ENCODE data around the gene KRTAP5-9.
"Not testable (repeated sequence)": the region's sequence is repeated elsewhere in the genome, so short reads cannot be mapped to it uniquely, and the experiment has no call there.

- TF ChIP-seq CTCF (conservative IDR thresholded peaks at IDR 0.05; ENCODE audit: low read depth in 2 of 2); CREB1 (CRISPR knock-in tag; IDR thresholded peaks at IDR 0.05; ENCODE audit: low read depth); EZH2 (IDR thresholded peaks at IDR 0.05; ENCODE audit: low read depth, unreplicated experiment); EZH2phosphoT487 (IDR thresholded peaks at IDR 0.05; ENCODE audit: unreplicated experiment); ZNF114 (CRISPR knock-in tag; IDR thresholded peaks at IDR 0.05): not testable (repeated sequence)
These were observed 28.7 kb downstream of the KRTAP5-9 start for GRCh38 chr11:71576688-71577465.
